ENCODE results near the gene COG5. TPM values are rescaled to one million over a fixed set of nuclear protein-coding genes. Genes with fewer than 3 reads are reported as not detected.

Gene COG5
- total and polyA plus RNA-seq, 10 of the 15 experiments (the other 5 are each of a cell fraction or from before 2014, with no cell fraction given) = 5.5 to 27.9 (median 15.6) TPM

- TF ChIP-seq ZBTB40 (IDR thresholded peaks at IDR 0.05; ENCODE audit: borderline replicate concordance) (no peak), SMAD5 (IDR thresholded peaks at IDR 0.05; ENCODE audit: low read depth) (no peak), MAX (IDR thresholded peaks at IDR 0.05; ENCODE audit: low read depth, low read length) (no peak)
These were observed 49.7 kb upstream of the COG5 start (continued) for GRCh38 chr7:107613439-107613838.

GRCh38 chr7:107610323-107610722 is 46.6 kb upstream of the COG5 start:
- no peak overlapping the region for H3K4me2 ChIP-seq (ENCODE audit: control insufficient read depth, insufficient read depth)
- CTCF ChIA-PET = no interaction called here
- H3K9ac ChIP-seq (ENCODE audit: control insufficient read depth, insufficient read depth, low read length) = no peak overlapping the region
- SMC1A ChIA-PET (ENCODE audit: uncharacterized antibody, unreplicated experiment) = interaction anchor here (1.2 to 2.4 kb wide), 3 partner anchors 11 to 110 kb away, joined by 3 to 6 read pairs (median 3); no protein-coding TSS in a partner anchor
- H3K4me3 ChIP-seq = no peak overlapping the region
- H3K9me3 ChIP-seq (replicated peaks; ENCODE audit: control insufficient read depth, insufficient read depth, low read length) = no peaks in the 10 kb centered on the region
- 100% methylated on average over 1 of the region's 1 CpG for WGBS (ENCODE audit: insufficient coverage, insufficient replicate concordance, low lambda C conversion rate, missing lambda C conversion rate)
- in situ Hi-C loops (cut with MboI) = no loop called here
- no peak overlapping the region for H3K27ac ChIP-seq (ENCODE audit: control insufficient read depth, insufficient read depth)
- RAD21 ChIA-PET (ENCODE audit: unreplicated experiment) = no interaction called here
- ATAC-seq (no peak), DNase-seq (ENCODE audit: low read depth, low spot score) (no peak), FAIRE-seq (no peak)
- no TSS peak for BruUV-seq (replicated peaks)
- no peaks in the 10 kb centered on the region for H3K27me3 ChIP-seq (replicated peaks in 1 of 2; ENCODE audit: control insufficient read depth in 2 of 2, insufficient read depth in 2 of 2, low read length in 1 of 2)
- H4K20me1 ChIP-seq (ENCODE audit: control insufficient read depth, insufficient read depth) = no peaks in the 10 kb centered on the region
- intact Hi-C loops (cut with micrococcal nuclease; ENCODE audit: unreplicated experiment) = no loop called here
- peaks cover 0 to 5% of the 10 kb centered on the region in 2 experiments; a peak in 1 of 4 replicates for H3K36me3 ChIP-seq (ENCODE audit: control insufficient read depth in 2 of 2, insufficient read depth in 2 of 2, low read length in 1 of 2)
- POLR2A ChIA-PET = interaction anchor here (0.6 to 0.9 kb wide), 2 partner anchors 11 to 107 kb away, joined by 3 read pairs; no protein-coding TSS in a partner anchor
- TF ChIP-seq EED (IDR thresholded peaks at IDR 0.05; ENCODE audit: low read depth) = no peak
- no peak overlapping the region for H2AFZ ChIP-seq (ENCODE audit: control insufficient read depth, low read depth, low read length)
- H3K4me1 ChIP-seq (ENCODE audit: control insufficient read depth, insufficient read depth, low read length) = no peaks in the 10 kb centered on the region
- H3K79me2 ChIP-seq (ENCODE audit: control insufficient read depth, insufficient read depth, low read length) = no peaks in the 10 kb centered on the region
